Mesodermal cell (in vitro differentiated cells): ENCODE results near the gene NOL3.

Source experiments
- H3K27ac ChIP-seq: 2 replicates; pipeline ENCODE4 v1.7.0; 2013; ENCODE audit warnings: mild to moderate bottlenecking, low read depth, low read length, moderate library complexity; ENCODE audit not compliant: severe bottlenecking
- H3K36me3 ChIP-seq: 2 replicates; pipeline ENCODE4 v1.7.1; 2013; ENCODE audit warnings: mild to moderate bottlenecking, low read length, moderate library complexity; ENCODE audit not compliant: control insufficient read depth, insufficient read depth
- H3K4me1 ChIP-seq: one replicate; pipeline ENCODE4 v1.7.1; 2013; ENCODE audit warnings: mild to moderate bottlenecking, low read length; ENCODE audit not compliant: insufficient read depth, control insufficient read depth, poor library complexity, severe bottlenecking
- H3K4me3 ChIP-seq: 2 replicates; pipeline ENCODE4 v1.7.0; 2013; ENCODE audit warnings: low read length, control low read depth, mild to moderate bottlenecking; ENCODE audit not compliant: insufficient read depth, poor library complexity, severe bottlenecking; ENCODE audit errors: extremely low read depth
- H3K9me3 ChIP-seq: 2 replicates; pipeline ENCODE4 v1.7.1; 2013; ENCODE audit warnings: mild to moderate bottlenecking, low read length, moderate library complexity; ENCODE audit not compliant: control insufficient read depth
- WGBS, 2 experiments: methylation state at CpG; one replicate each; pipeline ENCODE4 v1.1.5; 2013; ENCODE audit warnings: missing lambda C conversion rate in 2 of 2; ENCODE audit not compliant: insufficient coverage in 2 of 2; 5-methylcytosine and 5-hydroxymethylcytosine counted together

NOL3 gene

DNA sequence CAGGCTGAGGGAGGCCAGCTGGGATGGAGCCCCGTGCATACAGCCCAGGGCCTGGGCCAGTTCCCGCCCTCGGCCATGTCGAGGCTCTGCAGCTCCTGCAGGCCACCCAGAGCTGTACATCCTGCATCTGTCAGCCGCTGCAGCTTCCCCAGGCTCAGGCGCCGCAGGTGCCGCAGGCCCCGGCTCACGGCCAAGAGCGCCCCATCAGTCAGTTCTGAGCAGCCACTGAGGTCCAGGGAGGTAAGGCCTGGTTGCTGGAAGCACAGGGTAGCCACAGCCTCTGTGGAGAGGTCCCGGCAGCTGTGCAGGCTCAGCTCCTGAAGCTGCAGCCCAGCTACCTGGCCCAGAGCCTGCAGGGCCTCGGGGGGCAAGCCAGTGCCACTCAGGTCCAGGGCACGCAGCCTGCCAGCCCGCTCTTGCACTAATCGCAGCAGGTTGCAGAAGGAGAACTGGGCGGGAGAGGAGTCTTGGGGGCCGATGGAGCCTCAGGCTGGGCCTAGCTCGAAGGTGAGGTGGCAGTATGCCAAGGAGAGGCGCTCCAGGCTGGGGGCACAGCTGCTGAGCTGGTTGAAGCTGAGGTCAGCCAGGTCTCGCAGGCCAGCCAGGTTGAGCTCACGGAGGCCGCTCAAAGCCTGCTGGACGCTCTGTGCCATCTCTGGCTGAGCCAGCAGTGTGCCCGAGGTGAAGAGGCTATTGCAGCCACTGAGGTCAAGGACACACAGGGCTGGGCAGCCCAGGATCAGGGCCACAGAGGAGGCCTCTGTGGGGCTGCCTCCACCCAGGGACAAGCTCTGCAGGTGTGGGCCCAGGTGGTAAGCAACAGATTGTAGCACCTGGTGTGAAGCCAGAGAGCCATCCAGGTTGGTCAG, 40.0 kb downstream of the NOL3 start:
- Histone ChIP-seq H3K36me3 (no peaks in the 10 kb centered on the region), H3K4me3 (no peak overlapping the region), H3K9me3 (no peaks in the 10 kb centered on the region), H3K27ac (no peak overlapping the region), H3K4me1 (peaks cover 13% of the 10 kb centered on the region)
- WGBS, 2 experiments = 89 to 94% methylated on average over 22 to 23 of the region's 25 CpGs

- Histone ChIP-seq H3K27ac (no peak overlapping the region), H3K9me3 (no peaks in the 10 kb centered on the region), H3K4me3 (no peak overlapping the region), H3K36me3 (no peaks in the 10 kb centered on the region), H3K4me1 (peaks cover 13% of the 10 kb centered on the region)
- WGBS, 2 experiments = 88 to 90% methylated on average over 6 of the region's 7 CpGs
Measured at GRCh38 chr16:67211674-67212073, 41.3 kb downstream of the NOL3 start.

DNA sequence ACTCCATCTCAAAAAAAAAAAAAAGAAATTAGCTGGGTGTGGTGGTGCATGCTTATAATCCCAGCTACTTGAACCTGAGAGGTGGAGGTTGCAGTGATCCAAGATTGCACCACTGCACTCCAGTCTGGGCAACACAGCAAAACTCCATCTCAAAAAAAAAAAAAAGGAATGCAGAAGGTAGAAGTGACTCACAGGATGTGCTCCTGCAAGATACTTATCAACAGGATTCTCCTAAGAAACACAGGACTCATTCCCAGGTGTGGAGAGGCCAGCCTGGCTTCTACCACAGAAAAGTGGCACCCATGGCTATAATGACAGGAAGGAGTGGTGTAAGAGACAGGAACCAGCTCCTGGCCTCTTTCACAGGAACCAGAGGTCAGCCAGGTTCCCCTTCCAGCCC, 42.4 kb downstream of the NOL3 start:
- Histone ChIP-seq H3K4me3 (no peak overlapping the region), H3K27ac (no peak overlapping the region), H3K4me1 (peaks cover 8% of the 10 kb centered on the region), H3K9me3 (no peaks in the 10 kb centered on the region), H3K36me3 (no peaks in the 10 kb centered on the region)

GRCh38 chr16:67213197-67214019, 43.1 kb downstream of the NOL3 start:
- no peak overlapping the region for H3K4me3 ChIP-seq
- no peaks in the 10 kb centered on the region for H3K9me3 ChIP-seq
- no peak overlapping the region for H3K27ac ChIP-seq
- no peaks in the 10 kb centered on the region for H3K36me3 ChIP-seq
- 81 to 89% methylated on average over 3 to 5 of the region's 8 CpGs for WGBS, 2 experiments
- peaks cover 5% of the 10 kb centered on the region for H3K4me1 ChIP-seq

- Histone ChIP-seq H3K36me3 (no peaks in the 10 kb centered on the region), H3K4me1 (peaks cover 5% of the 10 kb centered on the region), H3K27ac (no peak overlapping the region), H3K4me3 (no peak overlapping the region), H3K9me3 (no peaks in the 10 kb centered on the region)
- WGBS, 2 experiments = 70 to 79% methylated on average over 5 of the region's 5 CpGs
Measured at GRCh38 chr16:67215706-67216105, 45.4 kb downstream of the NOL3 start.

DNA sequence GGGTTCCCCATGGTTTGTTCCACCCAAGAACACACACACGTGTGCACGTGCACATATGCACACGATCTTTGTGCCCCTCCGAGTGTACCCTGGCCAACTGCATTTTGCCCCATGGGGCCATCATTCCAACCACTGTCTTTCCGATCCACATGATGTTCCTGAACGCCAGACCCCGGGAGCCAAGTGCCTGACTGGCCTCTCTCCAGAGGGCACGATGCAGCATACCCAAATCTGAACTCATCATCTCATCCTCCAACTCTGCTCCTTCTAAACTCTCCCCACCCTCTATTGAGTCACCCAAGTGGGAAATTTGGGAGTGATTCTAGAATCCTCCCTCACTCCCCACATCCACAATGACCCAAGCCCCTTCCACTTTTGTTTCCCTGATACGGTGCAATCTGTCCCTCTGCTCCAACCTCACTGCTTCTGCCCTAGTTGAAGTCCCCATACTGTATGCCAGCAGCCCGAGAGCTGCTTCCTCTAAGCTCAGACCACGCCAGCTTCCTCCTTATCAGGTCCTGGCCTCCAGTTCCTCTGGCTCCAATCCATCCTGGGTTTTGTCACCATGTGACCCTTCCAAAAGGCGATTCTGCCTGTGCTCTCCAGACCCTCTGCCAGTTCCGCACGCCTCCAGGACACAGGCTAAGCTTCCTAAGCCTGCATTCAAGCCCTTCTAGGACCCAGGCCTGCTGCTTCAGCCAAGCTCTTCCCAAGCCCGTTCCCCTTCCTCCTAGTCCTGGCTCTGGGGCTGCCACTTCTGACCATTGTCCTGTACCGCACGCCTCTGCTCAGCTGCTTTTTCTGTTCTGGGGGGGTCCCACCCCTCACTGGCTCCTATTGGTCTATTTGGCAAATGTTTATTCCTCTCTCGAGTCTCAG, 46.5 kb downstream of the NOL3 start:
- Histone ChIP-seq H3K9me3 (no peaks in the 10 kb centered on the region), H3K4me3 (no peak overlapping the region), H3K36me3 (no peaks in the 10 kb centered on the region), H3K4me1 (peaks cover 5% of the 10 kb centered on the region), H3K27ac (no peak overlapping the region)
- WGBS, 2 experiments = 90 to 92% methylated on average over 17 to 18 of the region's 18 CpGs

GRCh38 chr16:67223992-67224391, 53.7 kb downstream of the NOL3 start:
- H3K36me3 ChIP-seq = peaks cover 13% of the 10 kb centered on the region
- H3K4me3 ChIP-seq = no peak overlapping the region
- 90 to 100% methylated on average over 2 of the region's 3 CpGs for WGBS, 2 experiments
- no peaks in the 10 kb centered on the region for H3K9me3 ChIP-seq
- H3K4me1 ChIP-seq = peaks cover 10% of the 10 kb centered on the region
- H3K27ac ChIP-seq = no peak overlapping the region
